Trophoblast cell (in vitro differentiated cells and primary cell): ENCODE results near the gene ZFAND4.
"Not testable (repeated sequence)": the region's sequence is repeated elsewhere in the genome, so short reads cannot be mapped to it uniquely, and the experiment has no call there.

Source experiments
- DNase-seq, 2 donors: peaks; one replicate each; pipeline ENCODE4 v3.0.0-alpha.2; 2016
- H2AFZ ChIP-seq: 2 replicates; pipeline ENCODE4 v1.6.1; 2013; ENCODE audit warnings: low read length, moderate library complexity, mild to moderate bottlenecking; ENCODE audit not compliant: insufficient read depth, poor library complexity
- H2AK5ac ChIP-seq: 2 replicates; pipeline ENCODE4 v1.6.1; 2013; ENCODE audit warnings: mild to moderate bottlenecking, low read length
- H2BK120ac ChIP-seq: 2 replicates; pipeline ENCODE4 v1.6.1; 2013; ENCODE audit warnings: low read length, mild to moderate bottlenecking, moderate library complexity; ENCODE audit not compliant: insufficient read depth, poor library complexity
- H2BK12ac ChIP-seq: 2 replicates; pipeline ENCODE4 v1.6.1; 2013; ENCODE audit warnings: mild to moderate bottlenecking, low read length, moderate library complexity
- H2BK5ac ChIP-seq: 2 replicates; pipeline ENCODE4 v1.6.1; 2013; ENCODE audit warnings: low read length, low read depth, moderate library complexity, mild to moderate bottlenecking; ENCODE audit not compliant: poor library complexity
- H3K14ac ChIP-seq: 2 replicates; pipeline ENCODE4 v1.6.1; 2013; ENCODE audit warnings: mild to moderate bottlenecking, low read length
- H3K18ac ChIP-seq: 2 replicates; pipeline ENCODE4 v1.6.1; 2013; ENCODE audit warnings: mild to moderate bottlenecking, low read length
- H3K23ac ChIP-seq: 2 replicates; pipeline ENCODE4 v1.6.1; 2013; ENCODE audit warnings: low read length
- H3K27ac ChIP-seq: 2 replicates; pipeline ENCODE4 v1.5.1; 2013; ENCODE audit warnings: low read depth, mild to moderate bottlenecking, inconsistent platforms, low read length, moderate library complexity
- H3K27me3 ChIP-seq: 2 replicates; pipeline ENCODE4 v1.6.1; 2013; ENCODE audit warnings: inconsistent platforms, mild to moderate bottlenecking, low read length, moderate library complexity; ENCODE audit not compliant: insufficient read depth
- H3K36me3 ChIP-seq, 2 experiments: 1 replicate in 1 of 2; 2 replicates in 1 of 2; pipeline ENCODE4 v1.6.1; 2013; ENCODE audit warnings: low read length in 2 of 2, mild to moderate bottlenecking in 2 of 2, moderate library complexity in 1 of 2; ENCODE audit not compliant: insufficient read depth in 2 of 2, control insufficient read depth in 1 of 2
- H3K4ac ChIP-seq: 2 replicates; pipeline ENCODE4 v1.6.1; 2013; ENCODE audit warnings: low read depth, mild to moderate bottlenecking, low read length, moderate library complexity
- H3K4me1 ChIP-seq, 2 experiments: 1 replicate in 1 of 2; 2 replicates in 1 of 2; pipeline ENCODE4 v1.6.1; 2013; ENCODE audit warnings: low read length in 2 of 2, mild to moderate bottlenecking in 2 of 2, moderate library complexity in 1 of 2; ENCODE audit not compliant: insufficient read depth in 2 of 2, control insufficient read depth in 1 of 2
- H3K4me2 ChIP-seq: 2 replicates; pipeline ENCODE4 v1.6.1; 2013; ENCODE audit warnings: inconsistent platforms, mild to moderate bottlenecking, low read length, moderate library complexity
- H3K4me3 ChIP-seq: 2 replicates; pipeline ENCODE4 v1.5.1; 2013; ENCODE audit warnings: mild to moderate bottlenecking, low read depth, low read length, inconsistent platforms
- H3K79me1 ChIP-seq: one replicate; pipeline ENCODE4 v1.6.1; 2013; ENCODE audit warnings: low read length
- H3K79me2 ChIP-seq: 2 replicates; pipeline ENCODE4 v1.6.1; 2013; ENCODE audit warnings: low read length, mild to moderate bottlenecking; ENCODE audit not compliant: control insufficient read depth, insufficient read depth, poor library complexity
- H3K9ac ChIP-seq: 2 replicates; pipeline ENCODE4 v1.6.1; 2013; ENCODE audit warnings: mild to moderate bottlenecking, low read length
- H3K9me3 ChIP-seq: 2 replicates; pipeline ENCODE4 v1.6.1; 2013; ENCODE audit warnings: low read depth, mild to moderate bottlenecking, control low read depth, inconsistent platforms, low read length; ENCODE audit not compliant: insufficient read depth
- H4K12ac ChIP-seq: 2 replicates; pipeline ENCODE4 v1.6.1; 2013; ENCODE audit warnings: low read depth, mild to moderate bottlenecking, low read length, moderate library complexity
- H4K8ac ChIP-seq: 2 replicates; pipeline ENCODE4 v1.6.1; 2013; ENCODE audit warnings: low read depth, mild to moderate bottlenecking, low read length, moderate library complexity
- H4K91ac ChIP-seq: one replicate; pipeline ENCODE4 v1.6.1; 2013; ENCODE audit warnings: low read depth, mild to moderate bottlenecking, low read length, moderate library complexity
- WGBS: extraction: QIAGEN DNeasy Blood & Tissue Kit; methylation state at CpG from one replicate; pipeline ENCODE4 v1.1.7; 2013; ENCODE audit warnings: missing lambda C conversion rate; ENCODE audit not compliant: insufficient read length, insufficient coverage; ENCODE audit errors: extremely low coverage; 5-methylcytosine and 5-hydroxymethylcytosine counted together

ZFAND4 gene

GRCh38 chr10:45657033-45657926 is 15.3 kb downstream of the ZFAND4 start:
- no peak overlapping the region for H3K14ac ChIP-seq
- H4K12ac ChIP-seq, result no peak overlapping the region
- H2BK5ac ChIP-seq, result no peak overlapping the region
- H2AK5ac ChIP-seq, result no peak overlapping the region
- no peak overlapping the region for H2BK120ac ChIP-seq
- no peak overlapping the region for H3K18ac ChIP-seq
- H4K8ac ChIP-seq, result no peak overlapping the region
- no peak overlapping the region for H4K91ac ChIP-seq
- no peak overlapping the region for H3K4me2 ChIP-seq
- no peak overlapping the region for H3K23ac ChIP-seq
- no peak overlapping the region for H3K4ac ChIP-seq
- no peak overlapping the region for H3K9ac ChIP-seq
- H2AFZ ChIP-seq, result no peak overlapping the region
- no CpG with 5 or more reads among the region's 6 CpGs for WGBS
- H3K36me3 ChIP-seq, result no peaks in the 10 kb centered on the region
- no peaks in the 10 kb centered on the region for H3K79me1 ChIP-seq
- H3K79me2 ChIP-seq, result no peaks in the 10 kb centered on the region
- no peaks in the 10 kb centered on the region for H3K9me3 ChIP-seq
- no peaks in the 10 kb centered on the region for H3K27me3 ChIP-seq
- DNase-seq, result no peak
- no peak overlapping the region for H3K27ac ChIP-seq
- H3K4me1 ChIP-seq, result no peaks in the 10 kb centered on the region
- no peak overlapping the region for H3K4me3 ChIP-seq
- no peak overlapping the region for H2BK12ac ChIP-seq

GRCh38 chr10:45655219-45655618 is 17.4 kb downstream of the ZFAND4 start:
- H3K4me2 ChIP-seq, result no peak overlapping the region
- no peaks in the 10 kb centered on the region for H3K4me1 ChIP-seq
- no peak overlapping the region for H3K18ac ChIP-seq
- no peak for DNase-seq
- no peaks in the 10 kb centered on the region for H3K79me1 ChIP-seq
- no peak overlapping the region for H3K23ac ChIP-seq
- H3K4me3 ChIP-seq, result no peak overlapping the region
- no peak overlapping the region for H3K4ac ChIP-seq
- no peak overlapping the region for H2AFZ ChIP-seq
- no peaks in the 10 kb centered on the region for H3K36me3 ChIP-seq
- no peaks in the 10 kb centered on the region for H3K9me3 ChIP-seq
- H3K14ac ChIP-seq, result no peak overlapping the region
- no peak overlapping the region for H4K91ac ChIP-seq
- no peak overlapping the region for H4K12ac ChIP-seq
- H2AK5ac ChIP-seq, result no peak overlapping the region
- H3K9ac ChIP-seq, result no peak overlapping the region
- no peak overlapping the region for H3K27ac ChIP-seq
- H3K27me3 ChIP-seq, result no peaks in the 10 kb centered on the region
- H2BK120ac ChIP-seq, result no peak overlapping the region
- H2BK12ac ChIP-seq, result no peak overlapping the region
- H3K79me2 ChIP-seq, result no peaks in the 10 kb centered on the region
- H2BK5ac ChIP-seq, result no peak overlapping the region
- H4K8ac ChIP-seq, result no peak overlapping the region

GRCh38 chr10:45654753-45655141 is 17.8 kb downstream of the ZFAND4 start:
- not testable (repeated sequence) for H3K9me3 ChIP-seq, H2AK5ac ChIP-seq, H3K18ac ChIP-seq, H3K27me3 ChIP-seq, H2BK5ac ChIP-seq, H3K23ac ChIP-seq, H3K27ac ChIP-seq, H3K4me2 ChIP-seq, H3K14ac ChIP-seq, H3K4me3 ChIP-seq, H3K79me2 ChIP-seq, H4K12ac ChIP-seq, H2BK12ac ChIP-seq, H4K8ac ChIP-seq, H3K36me3 ChIP-seq, H3K4ac ChIP-seq, H4K91ac ChIP-seq, H2BK120ac ChIP-seq, H3K79me1 ChIP-seq, H2AFZ ChIP-seq, DNase-seq, H3K4me1 ChIP-seq, H3K9ac ChIP-seq
- no CpG with 5 or more reads among the region's 2 CpGs for WGBS

GRCh38 chr10:45653454-45653853 is 19.1 kb downstream of the ZFAND4 start:
- no CpG with 5 or more reads among the region's 2 CpGs for WGBS
- H3K4me2 ChIP-seq, result no peak overlapping the region
- no peak overlapping the region for H3K23ac ChIP-seq
- H3K4ac ChIP-seq, result no peak overlapping the region
- no peak overlapping the region for H3K27ac ChIP-seq
- H3K79me1 ChIP-seq, result no peaks in the 10 kb centered on the region
- H4K12ac ChIP-seq, result no peak overlapping the region
- no peaks in the 10 kb centered on the region for H3K27me3 ChIP-seq
- no peak overlapping the region for H2BK5ac ChIP-seq
- H3K4me3 ChIP-seq, result no peak overlapping the region
- H2BK120ac ChIP-seq, result no peak overlapping the region
- no peaks in the 10 kb centered on the region for H3K4me1 ChIP-seq
- H3K79me2 ChIP-seq, result no peaks in the 10 kb centered on the region
- H3K9me3 ChIP-seq, result no peaks in the 10 kb centered on the region
- no peak for DNase-seq
- no peaks in the 10 kb centered on the region for H3K36me3 ChIP-seq
- no peak overlapping the region for H4K8ac ChIP-seq
- no peak overlapping the region for H3K18ac ChIP-seq
- H2AK5ac ChIP-seq, result no peak overlapping the region
- no peak overlapping the region for H2BK12ac ChIP-seq
- no peak overlapping the region for H4K91ac ChIP-seq
- H2AFZ ChIP-seq, result no peak overlapping the region
- H3K14ac ChIP-seq, result no peak overlapping the region
- H3K9ac ChIP-seq, result no peak overlapping the region
